Measurements from ENCODE around the gene IFFO2. TPM values are rescaled to one million over a fixed set of nuclear protein-coding genes. Genes with fewer than 3 reads are reported as not detected.

The IFFO2 gene
- total and polyA plus RNA-seq, 2 of the 13 experiments (the other 11 are each of a cell fraction or from before 2014, with no cell fraction given): 7.3 to 16.7 TPM

- TF ChIP-seq SIX4 (CRISPR knock-in tag; IDR thresholded peaks at IDR 0.05) (no peak), KDM1A (CRISPR knock-in tag; IDR thresholded peaks at IDR 0.05) (0 out of 2 replicates have a peak, but pooled peaks have one; percentile 49), CENPBD1 (CRISPR knock-in tag; IDR thresholded peaks at IDR 0.05; ENCODE audit: borderline replicate concordance, low read depth) (no peak)
These were observed 57.0 kb downstream of the IFFO2 start (continued) for GRCh38 chr1:18899363-18900049.

- no peak overlapping the region for H3K4me3 ChIP-seq (replicated peaks in 1 of 3; ENCODE audit: insufficient read depth in 1 of 3, low read depth in 2 of 3, low read length in 3 of 3)
- no peaks in the 10 kb centered on the region for H3K27me3 ChIP-seq (ENCODE audit: control insufficient read depth in 1 of 2, insufficient read depth in 2 of 2, low read length in 2 of 2)
- FAIRE-seq (no peak), DNase-seq (ENCODE audit: low spot score) (no peak), ATAC-seq (no peak)
- TF ChIP-seq RBFOX2 (IDR thresholded peaks at IDR 0.05; ENCODE audit: low read depth, low read length) (peak; percentile 1; the same call in 1 of the 2 replicates), CCDC6 (CRISPR knock-in tag; IDR thresholded peaks at IDR 0.05) (no peak), NFRKB (IDR thresholded peaks at IDR 0.05) (no peak), ZNF232 (CRISPR knock-in tag; IDR thresholded peaks at IDR 0.05; ENCODE audit: borderline replicate concordance) (no peak), ZNF768 (CRISPR knock-in tag; IDR thresholded peaks at IDR 0.05) (peak; percentile 94), ZNF589 (CRISPR knock-in tag; conservative IDR thresholded peaks at IDR 0.05) (no peak), NR2F2 (IDR thresholded peaks at IDR 0.05; ENCODE audit: borderline replicate concordance, low read depth) (no peak), TFE3 (CRISPR knock-in tag; IDR thresholded peaks at IDR 0.05) (no peak), ATF2 (CRISPR knock-in tag; IDR thresholded peaks at IDR 0.05) (no peak), E2F1 (CRISPR knock-in tag; IDR thresholded peaks at IDR 0.05) (no peak), ZBTB43 (CRISPR knock-in tag; conservative IDR thresholded peaks at IDR 0.05) (no peak)
- ChIA-PET CTCF (ENCODE audit: low intra/inter-chr PET ratio, low total read pairs) (no interaction called here), POLR2A (no interaction called here)
- intact Hi-C loops (cut with micrococcal nuclease; ENCODE audit: unreplicated experiment) (no loop called here), in situ Hi-C loops (cut with HindIII; ENCODE audit: extremely low pct_ligation_motif_present, low pct_unique_long_range_greater_than_20kb) (no loop called here)
- peaks cover 32% of the 10 kb centered on the region; the same call in 1 of the 2 replicates for H4K20me1 ChIP-seq (ENCODE audit: insufficient read depth, low read length)
- H3K36me3 ChIP-seq (replicated peaks in 1 of 2; ENCODE audit: control insufficient read depth in 1 of 2, insufficient read depth in 2 of 2, low read length in 2 of 2): peaks cover 11 to 19% of the 10 kb centered on the region in 2 experiments; a peak in 4 of 5 replicates
- peak overlapping the region; percentile 97; the same call in 1 of the 2 replicates for H3K4me2 ChIP-seq (ENCODE audit: low read depth, low read length)
- H3K27ac ChIP-seq (ENCODE audit: extremely low read length, insufficient read depth, low read length): no peak overlapping the region
- H2AFZ ChIP-seq (ENCODE audit: low read length): no peak overlapping the region
- H3K4me1 ChIP-seq (ENCODE audit: insufficient read depth, low read length): peaks cover 81% of the 10 kb centered on the region
- BruUV-seq (replicated peaks): no TSS peak
- H3K79me2 ChIP-seq (ENCODE audit: insufficient read depth, low read length): peaks cover 72% of the 10 kb centered on the region
- H3K9ac ChIP-seq (ENCODE audit: insufficient read depth, low read depth, low read length): no peak overlapping the region
- no peaks in the 10 kb centered on the region for H3K9me3 ChIP-seq (ENCODE audit: low read length)
- WGBS (ENCODE audit: low lambda C conversion rate): 94% methylated on average over 8 of the region's 8 CpGs
These were observed 57.9 kb downstream of the IFFO2 start for GRCh38 chr1:18898567-18898966.
